CD8-positive, alpha-beta memory T cell (primary cell): ENCODE data around the gene CD109. TPM values are rescaled to one million over a fixed set of nuclear protein-coding genes. Genes with fewer than 3 reads are reported as not detected.
"Not testable (repeated sequence)": the region's sequence is repeated elsewhere in the genome, so short reads cannot be mapped to it uniquely, and the experiment has no call there.

Source experiments
- CTCF ChIA-PET: fragments of 350-600 bp; sonication (Branson Sonifier 250); formaldehyde crosslinking; loops from one replicate; lab custom pipeline; 2021; ENCODE audit warnings: antibody characterized with exemption; lab: Charles Lee
- POLR2A ChIA-PET: fragments of 350-600 bp; sonication (Branson Sonifier 250); formaldehyde crosslinking; loops from one replicate; lab custom pipeline; 2021; ENCODE audit warnings: antibody characterized with exemption; lab: Charles Lee
- DNase-seq, 5 donors: peaks; one replicate each; pipeline versions ENCODE4 v3.0.0 to v3.0.0-alpha.2; 2020 to 2022; ENCODE audit warnings: mixed read lengths in 1 of 5
- H3K27ac ChIP-seq: one replicate; pipeline ENCODE4 v1.7.0; 2013; ENCODE audit warnings: low read depth, mild to moderate bottlenecking, low read length, moderate library complexity
- H3K27me3 ChIP-seq: 2 replicates; pipeline ENCODE4 v1.7.0; 2013; ENCODE audit warnings: low read length, mild to moderate bottlenecking; ENCODE audit not compliant: insufficient read depth, poor library complexity, severe bottlenecking
- H3K36me3 ChIP-seq: 2 replicates; pipeline ENCODE4 v1.7.0; 2013; ENCODE audit warnings: mild to moderate bottlenecking, low read length, moderate library complexity; ENCODE audit not compliant: insufficient read depth
- H3K4me1 ChIP-seq: 2 replicates; pipeline ENCODE4 v1.7.0; 2013; ENCODE audit warnings: mild to moderate bottlenecking, low read length, moderate library complexity; ENCODE audit not compliant: insufficient read depth
- H3K4me3 ChIP-seq: 2 replicates; pipeline ENCODE4 v1.7.0; 2013; ENCODE audit warnings: mild to moderate bottlenecking, low read length
- H3K9me3 ChIP-seq: 2 replicates; pipeline ENCODE4 v1.7.0; 2013; ENCODE audit warnings: mild to moderate bottlenecking, low read length
- H3K27ac Mint-ChIP-seq, 8 donors: one replicate each; pipeline ENCODE4 v1.8.0; 2020 to 2021; ENCODE audit warnings: mixed read lengths in 8 of 8, mild to moderate bottlenecking in 6 of 8, inconsistent platforms in 3 of 8, moderate library complexity in 3 of 8
- H3K27me3 Mint-ChIP-seq, 2 donors: one replicate each; pipeline ENCODE4 v1.8.0; 2020 to 2021; ENCODE audit warnings: mixed read lengths in 2 of 2, mild to moderate bottlenecking in 1 of 2, moderate library complexity in 1 of 2
- H3K36me3 Mint-ChIP-seq, 3 donors: one replicate each; pipeline ENCODE4 v1.8.0; 2020 to 2021; ENCODE audit warnings: mixed read lengths in 3 of 3, inconsistent platforms in 1 of 3, mild to moderate bottlenecking in 1 of 3
- H3K4me1 Mint-ChIP-seq, 3 donors: one replicate each; pipeline ENCODE4 v1.8.0; 2020 to 2021; ENCODE audit warnings: mixed read lengths in 3 of 3, inconsistent platforms in 1 of 3, mild to moderate bottlenecking in 1 of 3
- H3K4me3 Mint-ChIP-seq, 7 donors: one replicate each; pipeline ENCODE4 v1.8.0; 2020 to 2021; ENCODE audit warnings: mixed read lengths in 7 of 7, mild to moderate bottlenecking in 6 of 7, moderate library complexity in 4 of 7, inconsistent platforms in 2 of 7
- H3K9me3 Mint-ChIP-seq, 5 donors: one replicate each; pipeline ENCODE4 v1.8.0; 2020 to 2022; ENCODE audit warnings: mixed read lengths in 5 of 5, mild to moderate bottlenecking in 3 of 5, moderate library complexity in 2 of 5, inconsistent platforms in 1 of 5
- polyA plus RNA-seq: library from polyadenylated mRNA; unstranded; fragments of 300-500 nt; fragmentation: Illumina TruSeq; gene quantifications from one replicate; pipeline ENCODE4 v1.2.3, GENCODE V29; 2021
- total RNA-seq, 2 experiments: library from RNA; stranded (reverse); gene quantifications; one replicate each; pipeline ENCODE4 v1.2.3, GENCODE V29; 2021

Gene CD109
- total and polyA plus RNA-seq, 3 experiments from 2014 or later, result 22.8 to 24.5 TPM; not detected in 1

GRCh38 chr6:73722318-73723060, 26.5 kb downstream of the CD109 start:
- no peak overlapping the region for H3K27ac Mint-ChIP-seq
- Histone ChIP-seq H3K27me3 (no peaks in the 10 kb centered on the region), H3K4me3 (no peak overlapping the region), H3K27ac (no peak overlapping the region), H3K4me1 (no peaks in the 10 kb centered on the region), H3K36me3 (no peaks in the 10 kb centered on the region), H3K9me3 (no peaks in the 10 kb centered on the region)
- H3K36me3 Mint-ChIP-seq, result no peaks in the 10 kb centered on the region
- peaks cover 0 to 4% of the 10 kb centered on the region in 2 donors for H3K27me3 Mint-ChIP-seq
- peaks cover 2 to 4% (median 4%) of the 10 kb centered on the region in 3 donors for H3K4me1 Mint-ChIP-seq
- peak overlapping the region in 1 of 7 donors; percentile 6 for H3K4me3 Mint-ChIP-seq
- no peak for DNase-seq
- ChIA-PET CTCF (interaction anchor here (1.2 to 1.3 kb wide), 3 partner anchors 10 to 17 kb away, joined by 3 to 5 read pairs (median 3); no protein-coding TSS in a partner anchor), POLR2A (no interaction called here)
- H3K9me3 Mint-ChIP-seq, result no peaks in the 10 kb centered on the region

- H3K4me1 ChIP-seq, DNase-seq, H3K4me3 Mint-ChIP-seq, H3K4me1 Mint-ChIP-seq, H3K4me3 ChIP-seq, H3K36me3 Mint-ChIP-seq, CTCF ChIA-PET, H3K27ac ChIP-seq, H3K9me3 Mint-ChIP-seq, H3K36me3 ChIP-seq, POLR2A ChIA-PET, H3K9me3 ChIP-seq, H3K27ac Mint-ChIP-seq, H3K27me3 ChIP-seq, H3K27me3 Mint-ChIP-seq: not testable (repeated sequence)
Observed at GRCh38 chr6:73723480-73723879, 27.5 kb downstream of the CD109 start.

- Mint-ChIP-seq H3K4me3 (no peak overlapping the region), H3K36me3 (no peaks in the 10 kb centered on the region), H3K27me3 (peaks cover 0 to 4% of the 10 kb centered on the region in 2 donors), H3K27ac (peak overlapping the region in 1 of 8 donors; percentile 43), H3K4me1 (peaks cover 2 to 4% (median 4%) of the 10 kb centered on the region in 3 donors), H3K9me3 (no peaks in the 10 kb centered on the region)
- H3K9me3 ChIP-seq, result no peaks in the 10 kb centered on the region
- no peaks in the 10 kb centered on the region for H3K27me3 ChIP-seq
- no peaks in the 10 kb centered on the region for H3K4me1 ChIP-seq
- POLR2A ChIA-PET, result no interaction called here
- DNase-seq, result no peak
- H3K27ac ChIP-seq, result no peak overlapping the region
- H3K4me3 ChIP-seq, result no peak overlapping the region
- H3K36me3 ChIP-seq, result no peaks in the 10 kb centered on the region
- CTCF ChIA-PET, result no interaction called here
Observed at GRCh38 chr6:73724389-73724788, 28.4 kb downstream of the CD109 start.

- peak overlapping the region in 1 of 8 donors; percentile 33 for H3K27ac Mint-ChIP-seq
- POLR2A ChIA-PET, H3K9me3 ChIP-seq, H3K27ac ChIP-seq, H3K4me3 ChIP-seq, H3K27me3 Mint-ChIP-seq, H3K9me3 Mint-ChIP-seq, H3K4me1 Mint-ChIP-seq, H3K36me3 Mint-ChIP-seq, CTCF ChIA-PET, H3K36me3 ChIP-seq, H3K4me1 ChIP-seq, H3K27me3 ChIP-seq: not testable (repeated sequence)
- H3K4me3 Mint-ChIP-seq, result peak overlapping the region in 4 of 7 donors; percentile 54 to 68 (median 59)
- peak in 1 of 5 donors; percentile 17 for DNase-seq
Observed at GRCh38 chr6:73725192-73725591, 29.2 kb downstream of the CD109 start.

- H3K27ac Mint-ChIP-seq, result peak overlapping the region in 1 of 8 donors; percentile 86
- no peak overlapping the region for H3K4me3 ChIP-seq
- no peaks in the 10 kb centered on the region for H3K27me3 ChIP-seq
- ChIA-PET POLR2A (no interaction called here), CTCF (interaction anchor here (1.2 kb wide), 1 partner anchor 1481 kb away, joined by 5 read pairs; no protein-coding TSS in a partner anchor)
- H3K36me3 ChIP-seq, result no peaks in the 10 kb centered on the region
- no peak for DNase-seq
- no peak overlapping the region for H3K27ac ChIP-seq
- H3K4me1 ChIP-seq, result no peaks in the 10 kb centered on the region
- no peak overlapping the region for H3K4me3 Mint-ChIP-seq
- H3K9me3 ChIP-seq, result no peaks in the 10 kb centered on the region
- H3K27me3 Mint-ChIP-seq, result peaks cover 4 to 5% of the 10 kb centered on the region in 2 donors
- no peaks in the 10 kb centered on the region for H3K36me3 Mint-ChIP-seq
- H3K9me3 Mint-ChIP-seq, result no peaks in the 10 kb centered on the region
- H3K4me1 Mint-ChIP-seq, result peaks cover 2 to 4% (median 4%) of the 10 kb centered on the region in 3 donors
Observed at GRCh38 chr6:73727114-73727513, 31.1 kb downstream of the CD109 start.

- H3K4me3 Mint-ChIP-seq, result no peak overlapping the region
- H3K27ac ChIP-seq, result no peak overlapping the region
- CTCF ChIA-PET, result no interaction called here
Observed at GRCh38 chr6:73728548-73729205, 32.7 kb downstream of the CD109 start.

GRCh38 chr6:73731285-73731684, 35.3 kb downstream of the CD109 start:
- POLR2A ChIA-PET, result no interaction called here
- Mint-ChIP-seq H3K27ac (peak overlapping the region in 1 of 8 donors; percentile 7), H3K27me3 (peaks cover 4 to 5% of the 10 kb centered on the region in 2 donors), H3K9me3 (no peaks in the 10 kb centered on the region), H3K4me1 (no peaks in the 10 kb centered on the region), H3K4me3 (no peak overlapping the region), H3K36me3 (no peaks in the 10 kb centered on the region)
- no peaks in the 10 kb centered on the region for H3K4me1 ChIP-seq
- no peak overlapping the region for H3K27ac ChIP-seq
- H3K4me3 ChIP-seq, result no peak overlapping the region
- H3K27me3 ChIP-seq, result no peaks in the 10 kb centered on the region
- H3K36me3 ChIP-seq, result no peaks in the 10 kb centered on the region
- CTCF ChIA-PET, result interaction anchor here (3.3 kb wide), 1 partner anchor 1478 kb away, joined by 35 read pairs; no protein-coding TSS in a partner anchor
- DNase-seq, result no peak
- H3K9me3 ChIP-seq, result no peaks in the 10 kb centered on the region

More at GRCh38 chr6:73728548-73729205, 32.7 kb downstream of the CD109 start:
- DNase-seq, result no peak
- no peak overlapping the region for H3K27ac Mint-ChIP-seq
- H3K4me3 ChIP-seq, result no peak overlapping the region
- H3K27me3 Mint-ChIP-seq, result peaks cover 4 to 5% of the 10 kb centered on the region in 2 donors
- POLR2A ChIA-PET, result no interaction called here
- peaks cover 2 to 4% (median 4%) of the 10 kb centered on the region in 3 donors for H3K4me1 Mint-ChIP-seq
- no peaks in the 10 kb centered on the region for H3K36me3 Mint-ChIP-seq
- H3K27me3 ChIP-seq, result no peaks in the 10 kb centered on the region
- no peaks in the 10 kb centered on the region for H3K9me3 ChIP-seq
- H3K36me3 ChIP-seq, result no peaks in the 10 kb centered on the region
- H3K4me1 ChIP-seq, result no peaks in the 10 kb centered on the region
- H3K9me3 Mint-ChIP-seq, result no peaks in the 10 kb centered on the region
